NCI-H187 (cell line): Measurements from ENCODE around the gene CYFIP2.

Experiments used
- DNase-seq, 2 experiments: peaks; one replicate each; lab custom pipeline; 2025; lab: John Stamatoyannopoulos, UW

Gene CYFIP2

DNA sequence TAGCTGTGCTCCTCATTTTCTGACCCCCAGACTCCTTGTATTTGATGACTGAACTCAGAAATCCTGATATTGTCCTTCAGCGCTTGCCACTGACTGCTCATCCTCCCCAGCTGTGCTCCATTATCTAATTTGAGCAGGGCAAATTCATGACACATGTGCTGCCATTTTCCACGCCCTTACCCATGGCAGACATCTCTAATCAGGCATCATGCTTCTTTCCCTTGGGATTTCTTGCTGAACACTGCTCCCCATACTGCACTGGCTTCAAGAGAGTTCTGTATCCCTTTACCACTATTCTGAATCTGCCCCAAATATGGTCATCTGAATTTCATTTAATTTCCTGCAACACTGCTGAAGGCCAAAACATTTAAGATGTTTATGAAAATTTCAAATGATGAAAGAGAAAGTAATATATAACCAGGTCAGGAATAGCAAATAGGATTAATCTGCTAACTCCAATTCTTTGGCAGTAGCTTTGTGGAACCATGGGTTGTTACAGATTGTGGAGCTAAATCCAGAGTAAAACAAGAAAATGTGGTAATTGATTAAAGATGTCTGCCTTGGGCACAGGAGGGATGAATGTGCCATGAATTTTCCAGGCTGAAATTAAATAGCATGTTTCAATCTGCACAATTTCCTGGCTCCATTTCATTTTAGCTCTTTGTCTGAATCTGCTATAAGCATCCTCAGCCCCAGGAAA lies 93.6 kb downstream of the CYFIP2 start:
- DNase-seq: no peak

DNA sequence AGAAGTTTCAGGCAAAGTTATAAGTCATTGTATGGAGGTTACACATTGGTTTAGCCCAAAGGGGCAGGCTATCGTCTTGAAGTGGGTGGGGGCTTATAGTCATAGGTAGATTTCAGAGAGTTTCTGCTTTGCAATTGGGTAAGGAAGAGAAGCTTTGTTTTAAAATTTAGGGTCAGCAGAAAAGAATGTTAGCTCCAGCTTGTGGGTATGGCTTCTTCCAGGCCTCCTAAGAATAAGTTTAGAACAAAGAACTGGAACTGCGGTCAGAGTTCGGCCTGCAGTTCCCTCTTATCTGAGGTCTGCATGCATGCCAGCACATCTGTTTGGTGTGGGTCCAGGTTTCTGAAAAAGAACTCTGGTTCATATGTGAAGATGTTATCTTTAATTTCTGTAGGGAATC lies 96.1 kb downstream of the CYFIP2 start:
- no peak for DNase-seq

GRCh38 chr5:157362502-157362901 lies 96.6 kb downstream of the CYFIP2 start:
- DNase-seq: no peak

GRCh38 chr5:157362982-157363381 lies 97.1 kb downstream of the CYFIP2 start:
- no peak for DNase-seq

DNA sequence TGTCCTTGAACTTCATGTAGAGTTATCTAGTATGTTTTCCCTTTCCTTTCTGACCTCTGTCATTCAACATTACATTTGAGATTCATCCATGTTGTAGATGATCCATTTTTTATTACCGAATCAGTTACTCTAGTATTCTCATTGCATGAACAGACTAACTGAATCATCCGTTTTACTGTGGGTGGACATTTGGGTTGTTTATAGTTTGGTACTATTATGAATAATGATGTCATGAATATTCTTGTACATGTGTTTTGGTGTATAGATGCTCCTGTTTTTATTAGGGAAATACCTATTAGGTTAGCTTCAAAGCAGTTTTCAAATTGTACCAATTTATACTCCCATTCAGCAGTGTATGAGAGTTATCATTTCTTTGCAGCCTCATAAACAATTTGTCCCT lies 99.8 kb downstream of the CYFIP2 start:
- DNase-seq: no peak

- no peak for DNase-seq
These were observed 101.1 kb downstream of the CYFIP2 start for GRCh38 chr5:157366741-157367674.

DNA sequence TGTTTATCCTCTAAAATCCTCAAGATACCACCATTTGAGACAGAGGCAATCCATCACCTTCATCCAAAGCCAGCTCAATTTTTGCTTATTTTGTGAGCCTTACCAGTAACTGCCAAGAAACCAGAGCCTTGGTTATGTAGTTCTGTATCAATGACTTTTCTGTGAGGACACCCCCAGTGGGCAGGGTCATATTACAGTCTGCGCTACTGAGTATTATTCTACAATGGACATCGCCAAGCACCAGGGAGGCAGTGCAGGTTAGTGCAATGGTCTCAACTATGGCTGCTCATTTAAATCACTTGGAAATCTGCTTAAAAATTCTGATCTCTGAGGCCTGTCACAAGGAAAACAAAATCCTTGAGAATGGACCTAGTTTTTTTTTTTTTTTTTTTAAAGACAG lies 103.6 kb downstream of the CYFIP2 start:
- no peak for DNase-seq

DNA sequence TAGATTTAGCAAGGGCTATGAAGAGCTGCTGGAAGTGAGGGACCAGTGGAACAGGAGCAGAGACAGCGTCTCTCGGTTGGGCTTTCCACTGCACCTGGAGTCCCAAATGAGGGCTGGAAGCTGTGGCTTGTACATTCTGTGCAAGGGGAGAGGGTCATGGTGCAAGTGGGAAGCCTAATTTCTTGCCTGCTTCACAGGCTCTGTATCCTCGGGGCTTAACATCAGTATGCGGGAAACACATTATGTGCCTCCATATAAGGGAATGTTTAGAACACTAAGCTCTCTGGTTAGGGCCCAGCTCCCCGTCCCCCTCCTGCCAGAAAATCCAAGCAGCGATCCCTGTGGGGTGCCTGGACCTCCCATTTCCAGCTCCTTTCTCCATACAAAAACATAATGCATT lies 105.0 kb downstream of the CYFIP2 start:
- no peak for DNase-seq

GRCh38 chr5:157371655-157372471 lies 105.9 kb downstream of the CYFIP2 start:
- no peak for DNase-seq

- no peak for DNase-seq
These were observed 106.5 kb downstream of the CYFIP2 start for GRCh38 chr5:157372472-157372822.

DNA sequence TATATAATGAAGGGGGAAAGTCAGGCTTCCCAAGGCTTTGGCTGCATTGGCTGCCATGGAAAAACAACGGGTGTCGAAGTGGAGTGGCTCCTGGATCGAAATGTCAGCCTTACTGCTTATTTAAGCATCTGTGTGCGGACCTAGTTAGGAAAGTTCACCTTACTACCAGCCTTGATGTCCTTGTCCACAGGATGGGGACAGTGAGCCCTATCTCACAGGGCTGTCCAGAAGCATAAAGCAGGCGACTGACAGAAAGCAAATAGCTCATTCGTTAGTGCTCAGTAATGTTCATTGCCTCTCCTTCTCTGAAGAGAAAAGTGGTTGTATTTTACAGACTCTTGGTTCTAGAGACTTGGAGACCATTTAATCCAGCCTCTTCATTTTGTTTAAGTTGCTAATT lies 112.6 kb downstream of the CYFIP2 start:
- DNase-seq: no peak

DNA sequence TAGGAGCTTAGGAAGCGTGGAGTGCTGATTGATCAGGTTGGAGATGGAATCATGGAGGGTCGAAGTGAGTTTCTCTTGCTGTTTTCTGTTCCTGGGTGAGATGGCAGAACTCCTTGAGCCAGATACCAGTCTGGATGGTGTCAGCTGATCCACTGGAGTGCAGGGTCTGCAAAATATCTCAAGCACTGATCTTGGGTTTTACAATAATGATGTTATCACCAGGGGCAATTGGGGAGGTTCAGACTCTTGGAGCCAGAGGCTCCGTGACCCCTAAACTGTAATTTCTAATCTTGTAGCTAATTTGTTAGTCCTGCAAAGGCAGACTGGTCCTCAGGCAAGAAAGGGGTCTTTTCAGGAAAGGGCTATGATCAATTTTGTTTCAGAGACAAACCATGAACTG lies 114.1 kb downstream of the CYFIP2 start:
- DNase-seq: no peak

DNA sequence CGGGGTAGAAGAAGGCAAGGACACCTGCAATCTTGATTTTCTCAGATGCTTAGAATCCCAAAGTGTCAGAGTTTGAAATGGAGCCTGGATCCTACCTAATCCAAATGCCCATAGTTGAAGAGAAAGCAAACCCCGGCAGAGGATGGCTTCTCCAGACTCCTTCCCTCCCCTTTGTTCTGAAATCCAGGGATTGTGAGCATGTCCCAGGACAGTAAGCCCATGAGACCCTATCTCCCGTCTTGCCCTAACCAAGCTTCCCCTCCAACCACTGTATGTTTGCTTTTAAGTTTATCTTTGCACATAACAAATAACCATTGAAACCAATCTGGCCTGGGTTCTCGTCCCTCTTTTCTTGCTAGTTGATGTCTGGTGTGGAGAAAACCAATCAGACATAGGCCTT lies 115.8 kb downstream of the CYFIP2 start:
- DNase-seq: no peak

GRCh38 chr5:157382996-157383800 lies 117.3 kb downstream of the CYFIP2 start:
- no peak for DNase-seq

GRCh38 chr5:157384971-157385709 lies 119.2 kb downstream of the CYFIP2 start:
- DNase-seq: no peak

- no peak for DNase-seq
These were observed 121.2 kb downstream of the CYFIP2 start for GRCh38 chr5:157387041-157387563.

- DNase-seq: no peak
These were observed 121.8 kb downstream of the CYFIP2 start for GRCh38 chr5:157387683-157388093.

- DNase-seq: no peak
These were observed 122.3 kb downstream of the CYFIP2 start for GRCh38 chr5:157388111-157388710.

DNA sequence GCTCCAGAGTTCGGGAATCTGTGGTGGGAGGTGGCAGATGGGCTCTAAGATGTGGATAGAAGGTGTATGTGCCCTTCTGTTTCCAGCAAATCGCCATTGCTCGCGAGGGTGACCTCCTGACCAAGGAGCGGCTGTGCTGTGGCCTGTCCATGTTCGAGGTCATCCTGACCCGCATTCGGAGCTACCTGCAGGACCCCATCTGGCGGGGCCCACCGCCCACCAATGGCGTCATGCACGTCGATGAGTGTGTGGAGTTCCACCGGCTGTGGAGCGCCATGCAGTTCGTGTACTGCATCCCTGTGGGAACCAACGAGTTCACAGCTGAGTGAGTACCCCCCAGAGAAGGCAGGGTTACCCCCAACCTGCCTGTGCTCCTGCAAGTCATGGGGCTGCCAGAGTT lies 123.2 kb downstream of the CYFIP2 start:
- no peak for DNase-seq

DNA sequence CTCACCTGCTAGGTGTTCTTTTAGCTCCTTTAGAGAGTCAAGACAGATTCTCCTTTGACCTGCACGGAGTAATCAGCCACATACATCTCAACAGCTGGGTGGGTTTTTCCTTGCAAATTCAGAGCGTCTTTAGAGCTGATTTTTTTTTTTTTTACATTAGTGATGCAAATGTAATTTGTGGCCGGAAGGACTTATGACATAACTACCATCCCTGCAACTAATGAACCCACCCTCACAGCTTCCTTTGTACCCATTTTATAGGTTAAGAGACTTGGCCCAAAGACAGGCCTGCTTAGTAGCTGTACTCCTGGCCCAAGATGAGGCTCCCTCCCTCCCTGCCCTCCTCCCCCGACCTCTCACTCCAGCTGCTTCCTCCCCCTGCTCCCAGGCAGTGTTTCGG lies 124.2 kb downstream of the CYFIP2 start:
- DNase-seq: no peak
